CD4-positive, alpha-beta T cell (primary cell): ENCODE results near the gene PDRG1. TPM values are rescaled to one million over a fixed set of nuclear protein-coding genes. Genes with fewer than 3 reads are reported as not detected.

Experiments used
- ATAC-seq: fragments of 200-7000 bp; cut with Tn5 transposase; one replicate; pipeline ENCODE4 v1.10.0; 2022; ENCODE audit warnings: mild to moderate bottlenecking; ENCODE audit not compliant: poor library complexity
- CTCF ChIA-PET: fragments of 350-600 bp; sonication (Branson Sonifier 250); formaldehyde crosslinking; loops from one replicate; lab custom pipeline; 2021; ENCODE audit warnings: antibody characterized with exemption, inconsistent platforms; lab: Charles Lee
- POLR2A ChIA-PET: fragments of 350-600 bp; sonication (Branson Sonifier 250); formaldehyde crosslinking; loops from one replicate; lab custom pipeline; 2021; ENCODE audit warnings: antibody characterized with exemption, inconsistent platforms; lab: Charles Lee
- DNase-seq, 14 experiments: peaks; one replicate each; pipeline ENCODE4 v3.0.0-alpha.2; 2013 to 2020; ENCODE audit warnings: mixed read lengths in 2 of 14
- H3K27ac ChIP-seq, 2 donors: one replicate each; pipeline versions ENCODE4 v1.5.1 to v1.7.0; 2013; ENCODE audit warnings: low read length in 2 of 2, low read depth in 1 of 2, mild to moderate bottlenecking in 1 of 2
- H3K27me3 ChIP-seq, 2 experiments: 1 replicate in 1 of 2; 2 replicates in 1 of 2; pipeline versions ENCODE4 v1.6.1 to v1.7.0; 2013; ENCODE audit warnings: low read length in 2 of 2, control low read depth in 1 of 2, mild to moderate bottlenecking in 1 of 2, moderate library complexity in 1 of 2; ENCODE audit not compliant: insufficient read depth in 2 of 2, control insufficient read depth in 1 of 2
- H3K36me3 ChIP-seq: one replicate; pipeline ENCODE4 v1.6.1; 2013; ENCODE audit warnings: low read length, control low read depth; ENCODE audit not compliant: insufficient read depth
- H3K4me1 ChIP-seq: one replicate; pipeline ENCODE4 v1.6.1; 2013; ENCODE audit warnings: low read length, control low read depth; ENCODE audit not compliant: insufficient read depth
- H3K4me3 ChIP-seq: one replicate; pipeline ENCODE4 v1.5.1; 2013; ENCODE audit warnings: mild to moderate bottlenecking, low read length, moderate library complexity
- H3K9me3 ChIP-seq, 2 experiments: 1 replicate in 1 of 2; 2 replicates in 1 of 2; pipeline versions ENCODE4 v1.6.1 to v1.7.0; 2013; ENCODE audit warnings: low read length in 2 of 2, mild to moderate bottlenecking in 2 of 2, control low read depth in 1 of 2, moderate library complexity in 1 of 2; ENCODE audit not compliant: control insufficient read depth in 1 of 2, insufficient read depth in 1 of 2
- H3K27ac Mint-ChIP-seq: one replicate; pipeline ENCODE4 v1.8.0; 2020; ENCODE audit warnings: mixed read lengths
- H3K27me3 Mint-ChIP-seq: one replicate; pipeline ENCODE4 v1.8.0; 2021; ENCODE audit warnings: mixed read lengths
- H3K36me3 Mint-ChIP-seq: one replicate; pipeline ENCODE4 v1.8.0; 2021; ENCODE audit warnings: low read depth, mixed read lengths
- H3K4me1 Mint-ChIP-seq: one replicate; pipeline ENCODE4 v1.8.0; 2021; ENCODE audit warnings: low read depth, mixed read lengths
- H3K4me3 Mint-ChIP-seq: one replicate; pipeline ENCODE4 v1.8.0; 2020; ENCODE audit warnings: mild to moderate bottlenecking, mixed read lengths
- H3K9me3 Mint-ChIP-seq: one replicate; pipeline ENCODE4 v1.8.0; 2020; ENCODE audit warnings: mixed read lengths
- CTCF ChIP-seq: fragments of 200-600 bp; IDR thresholded peaks from one replicate; pipeline ENCODE4 v1.8.0; 2022; ENCODE audit warnings: antibody characterized with exemption, mild to moderate bottlenecking
- intact Hi-C, 2 experiments: fragments of 100-400 bp; cut with DNase I in 1 of 2; cut with micrococcal nuclease in 1 of 2; formaldehyde crosslinking; loops; one replicate each; pipeline versions ENCODE4 v1.15.1 to v1.9.0; 2023 to 2025; cut with DNase I, micrococcal nuclease
- total RNA-seq, 174 experiments: library from RNA in 2 of 174; stranded (reverse) in 2 of 174; gene quantifications; one replicate each; pipeline ENCODE4 v1.2.3 and lab custom pipeline; 2021 to 2026

Gene PDRG1
- total RNA-seq, 2 experiments from 2014 or later, result 6.5 to 7.1 TPM

- POLR2A ChIA-PET, result no interaction called here
- Mint-ChIP-seq H3K4me3 (no peak overlapping the region), H3K27me3 (no peaks in the 10 kb centered on the region), H3K9me3 (no peaks in the 10 kb centered on the region), H3K27ac (no peak overlapping the region), H3K4me1 (no peaks in the 10 kb centered on the region), H3K36me3 (peaks cover 14% of the 10 kb centered on the region)
- intact Hi-C loops, result no loop called here
- TF ChIP-seq CTCF, result no peak
- Histone ChIP-seq H3K27ac (no peak overlapping the region), H3K9me3 (no peaks in the 10 kb centered on the region), H3K4me3 (no peak overlapping the region), H3K27me3 (no peaks in the 10 kb centered on the region), H3K4me1 (no peaks in the 10 kb centered on the region), H3K36me3 (peaks cover 8% of the 10 kb centered on the region)
- no peak for ATAC-seq
- no peak for DNase-seq
- CTCF ChIA-PET, result interaction anchor here (1.1 kb wide), 1 partner anchor 14 kb away, joined by 4 read pairs; the partner anchor contains the start of gene PDRG1
Measured at GRCh38 chr20:31937820-31938219, 14.0 kb downstream of the PDRG1 start.

- Histone ChIP-seq H3K4me1 (no peaks in the 10 kb centered on the region), H3K27me3 (no peaks in the 10 kb centered on the region), H3K36me3 (no peaks in the 10 kb centered on the region), H3K4me3 (no peak overlapping the region), H3K9me3 (no peaks in the 10 kb centered on the region), H3K27ac (no peak overlapping the region)
- Mint-ChIP-seq H3K27me3 (peaks cover 3% of the 10 kb centered on the region), H3K9me3 (no peaks in the 10 kb centered on the region), H3K4me3 (no peak overlapping the region), H3K36me3 (peaks cover under 1% of the 10 kb centered on the region), H3K27ac (no peak overlapping the region), H3K4me1 (no peaks in the 10 kb centered on the region)
- CTCF ChIA-PET, result no interaction called here
- ATAC-seq, result no peak
- no peak for TF ChIP-seq CTCF
- DNase-seq, result no peak
- POLR2A ChIA-PET, result no interaction called here
- intact Hi-C loops, result no loop called here
Measured at GRCh38 chr20:31936420-31936819, 15.4 kb downstream of the PDRG1 start.

- Mint-ChIP-seq H3K36me3 (no peaks in the 10 kb centered on the region), H3K4me3 (no peak overlapping the region), H3K9me3 (no peaks in the 10 kb centered on the region), H3K27me3 (peaks cover 6% of the 10 kb centered on the region), H3K4me1 (no peaks in the 10 kb centered on the region), H3K27ac (no peak overlapping the region)
- Histone ChIP-seq H3K9me3 (no peaks in the 10 kb centered on the region), H3K4me3 (no peak overlapping the region), H3K27ac (no peak overlapping the region), H3K36me3 (no peaks in the 10 kb centered on the region), H3K4me1 (no peaks in the 10 kb centered on the region), H3K27me3 (no peaks in the 10 kb centered on the region)
- ATAC-seq (no peak), DNase-seq (no peak)
- intact Hi-C loops, result no loop called here
- TF ChIP-seq CTCF, result no peak
- CTCF ChIA-PET, result no interaction called here
- POLR2A ChIA-PET, result interaction anchor here (0.6 kb wide), 1 partner anchor 36 kb away, joined by 3 read pairs; no protein-coding TSS in a partner anchor
Measured at GRCh38 chr20:31934968-31935764, 16.7 kb downstream of the PDRG1 start.
